HG03175 (cell line): ENCODE data around the gene KIF12.

ENCODE experiments used
- ATAC-seq: cut with Tn5 transposase; IDR thresholded peaks from one replicate; pipeline ENCODE4 v1.9.1; 2021; ENCODE audit warnings: mild to moderate bottlenecking, moderate library complexity; ENCODE audit not compliant: unreplicated experiment

KIF12 gene

GRCh38 chr9:114107286-114108001 lies 8.4 kb upstream of the KIF12 start:
- ATAC-seq = no peak

- no peak for ATAC-seq
Observed at GRCh38 chr9:114105236-114105635, 6.1 kb upstream of the KIF12 start.

- ATAC-seq = no peak
Observed at GRCh38 chr9:114102484-114102883, 3.4 kb upstream of the KIF12 start.

GRCh38 chr9:114100536-114100935 lies 1.4 kb upstream of the KIF12 start:
- ATAC-seq = no peak

GRCh38 chr9:114099669-114100270 lies 678 bp upstream of the KIF12 start:
- no peak for ATAC-seq

- no peak for ATAC-seq
Observed at GRCh38 chr9:114098021-114098935, 814 bp downstream of the KIF12 start.

- ATAC-seq = no peak
Observed at GRCh38 chr9:114097613-114098020, 1.5 kb downstream of the KIF12 start.

- ATAC-seq = no peak
Observed at GRCh38 chr9:114096866-114097612, 2.1 kb downstream of the KIF12 start.

- ATAC-seq = no peak
Observed at GRCh38 chr9:114096041-114096511, 3.0 kb downstream of the KIF12 start.

GRCh38 chr9:114094971-114095370 lies 4.1 kb downstream of the KIF12 start:
- no peak for ATAC-seq

- no peak for ATAC-seq
Observed at GRCh38 chr9:114093761-114094505, 5.2 kb downstream of the KIF12 start.

GRCh38 chr9:114093031-114093471 lies 6.0 kb downstream of the KIF12 start:
- ATAC-seq = no peak

- no peak for ATAC-seq
Observed at GRCh38 chr9:114092336-114092735, 6.8 kb downstream of the KIF12 start.

GRCh38 chr9:114091711-114092110 lies 7.4 kb downstream of the KIF12 start:
- no peak for ATAC-seq

GRCh38 chr9:114090798-114091197 lies 8.3 kb downstream of the KIF12 start:
- ATAC-seq = no peak

GRCh38 chr9:114089206-114089840 lies 9.8 kb downstream of the KIF12 start:
- ATAC-seq = no peak

- no peak for ATAC-seq
Observed at GRCh38 chr9:114088571-114089170, 10.4 kb downstream of the KIF12 start.

GRCh38 chr9:114087721-114088120 lies 11.4 kb downstream of the KIF12 start:
- no peak for ATAC-seq

GRCh38 chr9:114086607-114087006 lies 12.5 kb downstream of the KIF12 start:
- ATAC-seq = no peak
